Mucosa of rectum (tissue), 2 donors: ENCODE data around the gene TRAPPC3L.

ENCODE experiments used
- H3K27ac ChIP-seq, 2 donors: one replicate each; pipeline ENCODE4 v1.7.0; 2013; ENCODE audit warnings: inconsistent platforms in 2 of 2, low read depth in 2 of 2, low read length in 2 of 2
- H3K27me3 ChIP-seq, 2 donors: one replicate each; pipeline ENCODE4 v1.7.0; 2013; ENCODE audit warnings: low read length in 2 of 2; ENCODE audit not compliant: control insufficient read depth in 2 of 2, insufficient read depth in 2 of 2
- H3K36me3 ChIP-seq, 2 donors: one replicate each; pipeline ENCODE4 v1.7.0; 2013; ENCODE audit warnings: low read length in 2 of 2; ENCODE audit not compliant: control insufficient read depth in 2 of 2, insufficient read depth in 2 of 2
- H3K4me1 ChIP-seq, 2 donors: one replicate each; pipeline ENCODE4 v1.7.0; 2013; ENCODE audit warnings: low read length in 2 of 2, mild to moderate bottlenecking in 1 of 2; ENCODE audit not compliant: control insufficient read depth in 2 of 2, insufficient read depth in 2 of 2
- H3K4me3 ChIP-seq, 2 donors: one replicate each; pipeline ENCODE4 v1.7.0; 2013; ENCODE audit warnings: low read length in 2 of 2
- H3K9ac ChIP-seq, 2 donors: one replicate each; pipeline ENCODE4 v1.7.0; 2013; ENCODE audit warnings: low read length in 2 of 2, low read depth in 1 of 2, mild to moderate bottlenecking in 1 of 2
- H3K9me3 ChIP-seq, 2 donors: one replicate each; pipeline ENCODE4 v1.7.0; 2013; ENCODE audit warnings: low read length in 2 of 2; ENCODE audit not compliant: control insufficient read depth in 2 of 2
- donor health status: healthy.
- donor health status: Normal muscosa, but diverticular disease.

Gene TRAPPC3L

DNA sequence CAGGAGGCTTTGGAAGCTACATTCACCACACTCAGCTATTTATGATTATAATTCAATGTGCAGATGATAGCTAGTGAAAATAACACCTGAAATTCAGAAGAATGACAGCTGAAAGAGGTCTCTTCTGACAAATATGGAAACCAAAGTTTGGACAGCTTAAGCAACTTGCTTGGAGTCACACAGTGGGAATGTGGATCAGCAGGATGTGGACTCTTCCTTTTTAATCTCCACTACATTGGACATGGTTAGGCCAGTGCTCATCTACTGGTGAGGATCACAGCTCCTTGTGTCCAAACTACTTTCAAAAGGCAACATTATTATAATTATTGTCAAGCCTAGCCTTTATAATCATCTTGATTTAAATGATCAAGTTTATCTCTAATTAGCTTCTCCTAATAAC is 10.4 kb downstream of the TRAPPC3L start:
- Histone ChIP-seq H3K27me3 (peaks cover 0 to 7% of the 10 kb centered on the region in 2 donors), H3K4me1 (no peaks in the 10 kb centered on the region), H3K9me3 (no peaks in the 10 kb centered on the region), H3K4me3 (no peak overlapping the region), H3K36me3 (no peaks in the 10 kb centered on the region), H3K9ac (no peak overlapping the region), H3K27ac (no peak overlapping the region)

DNA sequence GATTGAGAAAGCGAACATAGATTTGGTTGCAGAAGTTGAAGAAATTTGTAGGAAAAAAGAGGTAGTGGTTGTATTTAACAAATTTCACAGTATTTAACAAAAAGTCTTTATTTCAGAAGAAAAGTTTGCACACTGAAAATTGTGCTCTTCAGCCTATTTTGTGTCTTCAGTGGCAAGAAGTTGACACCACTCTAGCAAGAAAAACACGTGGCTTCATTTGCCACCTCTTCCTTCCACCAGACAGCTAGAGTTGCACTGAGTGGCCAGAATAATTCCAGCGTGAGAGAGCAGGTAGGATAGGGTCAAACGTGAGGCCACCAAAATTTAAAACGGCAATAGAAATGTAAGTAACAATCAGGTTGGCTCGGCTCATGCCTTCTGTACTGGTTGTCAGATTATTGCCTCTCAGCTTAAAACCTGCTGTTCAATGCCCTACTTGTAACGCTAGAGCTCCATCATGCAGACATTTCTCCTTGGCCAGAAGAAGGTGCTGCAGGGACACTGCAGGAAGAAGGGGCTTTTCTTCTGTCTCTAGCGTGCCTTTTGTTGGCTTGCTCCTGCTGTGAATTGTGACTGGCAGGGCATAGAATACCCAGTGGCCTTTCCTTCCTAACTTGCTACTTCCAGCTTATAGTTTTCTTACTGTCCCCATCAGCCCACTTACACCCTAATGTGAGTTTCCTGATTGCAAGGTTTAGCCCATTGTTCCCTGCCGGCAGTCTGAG is 12.1 kb downstream of the TRAPPC3L start:
- H3K27me3 ChIP-seq = peaks cover 0 to 4% of the 10 kb centered on the region in 2 donors
- H3K36me3 ChIP-seq = no peaks in the 10 kb centered on the region
- no peaks in the 10 kb centered on the region for H3K4me1 ChIP-seq
- H3K27ac ChIP-seq = no peak overlapping the region
- H3K9me3 ChIP-seq = no peaks in the 10 kb centered on the region
- no peak overlapping the region for H3K9ac ChIP-seq
- H3K4me3 ChIP-seq = no peak overlapping the region

DNA sequence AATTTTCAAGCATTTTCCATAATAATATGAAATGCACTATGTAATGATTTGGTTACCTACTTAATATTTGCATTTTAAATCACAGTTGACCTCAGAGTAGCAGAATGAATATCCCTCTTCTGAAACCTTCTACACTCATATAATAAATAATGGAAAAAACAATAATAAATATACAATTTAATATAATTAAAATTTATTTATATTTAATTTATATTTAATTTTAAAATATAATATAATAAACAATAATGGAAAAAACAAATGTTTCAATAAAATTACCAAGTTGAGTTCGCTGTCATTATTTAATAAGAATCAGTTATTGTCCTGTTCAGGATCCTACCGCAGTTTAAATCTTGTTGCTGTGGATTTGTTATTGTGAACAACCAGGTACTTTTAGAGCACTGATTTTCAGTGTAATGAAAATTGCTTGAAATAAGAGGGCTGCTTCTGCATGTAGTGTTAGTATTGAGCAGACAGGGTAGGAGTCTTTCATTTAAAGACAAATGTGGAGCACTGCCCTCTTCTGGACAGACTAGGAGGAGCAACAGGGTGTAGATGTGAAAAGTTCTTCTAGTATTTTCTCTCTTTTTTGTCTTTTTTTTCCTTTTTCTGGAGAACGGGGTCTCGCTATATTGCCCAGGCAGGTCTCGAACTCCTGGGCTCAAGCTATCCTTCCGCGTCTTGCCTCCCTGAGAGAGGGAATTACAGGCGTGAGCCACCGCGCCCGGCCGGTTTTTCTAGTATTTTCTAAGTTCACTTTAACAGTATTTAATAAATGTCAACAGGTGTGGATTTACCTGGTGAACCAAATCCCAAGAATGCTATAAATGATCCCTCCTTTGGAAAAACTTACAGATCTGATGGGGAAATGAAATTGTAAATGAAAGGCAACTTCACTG is 13.6 kb downstream of the TRAPPC3L start:
- Histone ChIP-seq H3K9ac (no peak overlapping the region), H3K27me3 (peaks cover 0 to 4% of the 10 kb centered on the region in 2 donors), H3K27ac (no peak overlapping the region), H3K36me3 (no peaks in the 10 kb centered on the region), H3K4me3 (no peak overlapping the region), H3K9me3 (no peaks in the 10 kb centered on the region), H3K4me1 (no peaks in the 10 kb centered on the region)

DNA sequence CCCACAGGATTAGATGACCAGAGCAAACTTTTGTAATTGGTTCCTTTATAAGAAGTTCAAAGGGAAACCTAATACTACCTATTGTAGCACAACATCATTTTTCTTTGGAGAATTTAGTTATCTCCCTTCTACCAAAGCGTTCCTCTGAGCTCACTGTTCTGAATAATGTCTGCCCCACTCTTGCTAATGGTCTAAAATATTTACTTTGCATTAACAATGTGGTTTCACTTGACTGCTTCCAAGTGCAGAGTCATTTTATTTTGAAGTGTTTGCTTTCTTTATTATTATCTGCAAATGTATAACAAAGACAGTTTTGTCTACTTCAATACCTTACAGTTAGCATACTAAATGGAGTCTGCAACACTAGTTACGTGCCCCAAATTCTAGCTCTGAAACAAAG is 15.0 kb downstream of the TRAPPC3L start:
- no peak overlapping the region for H3K27ac ChIP-seq
- no peak overlapping the region for H3K4me3 ChIP-seq
- H3K9me3 ChIP-seq = no peaks in the 10 kb centered on the region

DNA sequence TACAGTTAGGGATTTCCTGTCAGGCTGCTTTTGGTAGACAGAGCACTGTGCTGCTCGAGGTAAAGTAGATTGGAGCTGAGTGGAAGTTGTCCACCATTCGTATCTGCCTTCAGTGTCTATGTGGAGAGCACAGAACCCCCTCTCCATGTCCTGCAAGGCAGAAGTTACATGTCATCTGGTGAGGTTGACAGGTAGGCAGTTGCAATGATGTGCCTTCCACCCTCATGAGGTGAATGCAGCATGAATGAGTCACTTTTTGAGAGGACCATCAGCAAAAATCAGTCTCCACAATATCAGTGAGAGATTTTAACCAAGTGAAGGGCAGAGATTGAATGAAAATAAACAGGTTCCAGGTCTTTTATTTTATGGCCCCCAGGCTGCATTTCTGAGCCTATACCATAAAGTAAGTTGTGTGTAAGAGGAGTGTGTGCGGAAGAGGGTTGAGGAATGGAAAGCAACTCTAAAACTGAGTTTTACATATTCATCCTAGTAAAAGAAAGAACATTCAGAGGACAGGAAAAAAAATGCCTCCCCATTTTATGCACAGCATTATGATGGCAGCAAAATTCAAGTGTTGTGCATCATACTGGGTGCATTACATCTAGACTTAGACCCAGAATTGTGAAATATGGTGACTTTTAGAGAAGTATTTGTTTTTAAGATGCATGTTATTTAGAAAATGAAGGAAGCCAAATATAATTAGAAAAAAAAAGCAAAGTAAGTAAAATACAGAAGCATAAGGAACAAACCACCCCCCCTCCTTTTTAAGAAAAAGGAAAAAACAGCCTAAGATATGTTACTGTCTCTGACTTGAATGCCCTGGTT is 15.8 kb downstream of the TRAPPC3L start:
- no peak overlapping the region for H3K27ac ChIP-seq

More for the DNA sequence above, 15.0 kb downstream of the TRAPPC3L start:
- peaks cover 0 to 4% of the 10 kb centered on the region in 2 donors for H3K27me3 ChIP-seq
- H3K4me1 ChIP-seq = no peaks in the 10 kb centered on the region
- no peaks in the 10 kb centered on the region for H3K36me3 ChIP-seq
- no peak overlapping the region for H3K9ac ChIP-seq

DNA sequence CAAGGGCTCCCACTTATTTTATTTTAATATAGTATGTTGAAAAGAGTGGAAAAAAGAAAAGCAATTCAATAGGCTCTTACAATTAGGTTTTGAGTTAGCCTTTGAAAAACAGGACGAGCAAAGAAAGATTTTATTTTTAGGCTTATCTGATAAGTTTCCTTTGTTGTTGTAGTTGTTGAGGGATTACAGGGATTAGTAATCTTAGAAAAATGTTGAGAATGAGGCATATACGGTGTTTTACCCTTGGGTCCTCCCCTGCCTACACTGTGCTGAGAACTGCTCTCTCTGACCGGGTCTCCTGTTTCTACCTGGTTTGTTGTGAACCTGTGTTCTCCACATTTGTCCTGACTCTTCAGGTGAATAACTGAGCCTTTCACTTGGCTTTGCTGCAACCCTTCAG is 16.7 kb downstream of the TRAPPC3L start:
- no peak overlapping the region for H3K9ac ChIP-seq
- H3K4me3 ChIP-seq = no peak overlapping the region
- no peak overlapping the region for H3K27ac ChIP-seq
- H3K4me1 ChIP-seq = no peaks in the 10 kb centered on the region
- H3K9me3 ChIP-seq = no peaks in the 10 kb centered on the region
- peaks cover 3 to 4% of the 10 kb centered on the region in 2 donors for H3K27me3 ChIP-seq
- H3K36me3 ChIP-seq = no peaks in the 10 kb centered on the region

More for the DNA sequence above, 15.8 kb downstream of the TRAPPC3L start:
- Histone ChIP-seq H3K4me3 (no peak overlapping the region), H3K36me3 (no peaks in the 10 kb centered on the region), H3K27me3 (peaks cover 0 to 4% of the 10 kb centered on the region in 2 donors), H3K4me1 (no peaks in the 10 kb centered on the region), H3K9me3 (no peaks in the 10 kb centered on the region), H3K9ac (no peak overlapping the region)

DNA sequence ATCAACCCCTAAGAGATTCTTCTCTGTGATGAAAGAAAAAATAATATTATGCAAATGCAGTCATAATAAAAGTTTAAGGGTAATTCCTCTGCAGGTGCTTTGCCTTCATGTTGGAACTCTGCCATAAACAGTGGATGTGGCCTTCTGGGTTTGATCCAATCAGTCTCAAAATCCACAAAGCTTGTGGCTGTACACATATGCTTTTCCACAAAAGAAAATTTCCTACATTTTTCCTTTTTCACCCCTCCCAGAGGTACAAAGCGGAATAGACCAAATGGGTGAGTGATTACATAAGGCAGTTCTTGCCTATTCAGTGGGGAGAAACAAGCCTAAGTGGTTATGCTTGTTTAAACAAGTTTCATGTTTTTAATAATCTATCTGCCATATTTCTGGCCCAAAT is 17.4 kb downstream of the TRAPPC3L start:
- Histone ChIP-seq H3K36me3 (no peaks in the 10 kb centered on the region), H3K27me3 (peaks cover 0 to 3% of the 10 kb centered on the region in 2 donors), H3K9ac (no peak overlapping the region), H3K9me3 (no peaks in the 10 kb centered on the region), H3K27ac (no peak overlapping the region), H3K4me3 (no peak overlapping the region), H3K4me1 (no peaks in the 10 kb centered on the region)

DNA sequence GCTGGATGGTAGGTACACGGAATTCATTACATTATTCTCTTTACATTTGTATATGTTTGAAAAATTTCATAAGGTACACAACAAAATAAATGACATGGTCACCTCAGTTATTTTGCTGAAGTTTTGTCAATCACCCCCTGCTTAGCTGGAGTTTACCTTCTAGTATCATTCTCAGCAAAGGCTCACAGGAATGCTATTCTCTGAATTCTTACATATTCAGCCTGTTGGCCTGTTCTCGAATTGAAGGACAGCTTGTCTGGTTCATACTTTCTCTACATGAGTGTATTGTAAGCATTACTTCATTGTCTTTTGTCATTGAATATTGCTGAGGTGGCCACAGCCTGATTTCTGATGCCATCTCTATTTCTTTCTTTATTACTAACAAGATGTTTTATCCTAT is 21.2 kb downstream of the TRAPPC3L start:
- Histone ChIP-seq H3K27me3 (peaks cover 0 to 3% of the 10 kb centered on the region in 2 donors), H3K9ac (no peak overlapping the region), H3K9me3 (no peaks in the 10 kb centered on the region), H3K4me1 (no peaks in the 10 kb centered on the region), H3K27ac (no peak overlapping the region), H3K4me3 (no peak overlapping the region), H3K36me3 (no peaks in the 10 kb centered on the region)

DNA sequence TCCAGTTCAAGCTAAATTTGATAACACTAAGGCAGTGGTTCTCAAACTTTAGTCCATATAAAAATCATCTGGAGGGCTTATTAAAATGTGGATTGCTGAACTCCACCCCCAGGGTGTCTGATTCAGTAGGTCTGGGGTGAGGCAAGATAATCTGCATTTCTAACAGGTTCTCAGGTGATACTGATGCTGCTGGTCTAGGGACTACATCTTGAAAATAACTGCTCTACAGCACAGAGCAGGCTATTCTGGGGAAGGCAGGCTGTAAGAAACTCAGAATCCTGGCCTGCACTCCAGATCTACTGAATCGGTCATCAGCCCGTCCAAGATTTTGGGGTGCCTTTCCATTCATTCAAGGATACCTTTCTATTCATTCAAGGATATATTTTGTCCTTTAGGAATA is 22.6 kb downstream of the TRAPPC3L start:
- peaks cover 0 to 3% of the 10 kb centered on the region in 2 donors for H3K27me3 ChIP-seq
- no peak overlapping the region for H3K4me3 ChIP-seq
- H3K9ac ChIP-seq = no peak overlapping the region

More for the DNA sequence above, 22.6 kb downstream of the TRAPPC3L start:
- Histone ChIP-seq H3K36me3 (no peaks in the 10 kb centered on the region), H3K9me3 (no peaks in the 10 kb centered on the region), H3K27ac (no peak overlapping the region), H3K4me1 (no peaks in the 10 kb centered on the region)
